Fibroblast of villous mesenchyme (primary cell): ENCODE data around the gene AGBL4. TPM values are rescaled to one million over a fixed set of nuclear protein-coding genes. Genes with fewer than 3 reads are reported as not detected.

Source experiments
- DNase-seq: peaks from one replicate; pipeline ENCODE4 v3.0.0-alpha.2; 2010; ENCODE audit warnings: low read depth
- H3K4me3 ChIP-seq: 2 replicates; pipeline ENCODE4 v1.5.1; 2011; ENCODE audit warnings: low read depth, mild to moderate bottlenecking, low read length
- total RNA-seq: library from RNA; depleted of rRNA; stranded (reverse); fragments of >200 nt; gene quantifications from 2 replicates; pipeline ENCODE4 v1.2.3, GENCODE V29; 2012
- TF ChIP-seq, protein P1 (sequence below): IDR thresholded peaks from 2 replicates; pipeline ENCODE4 v1.5.1; 2012; ENCODE audit warnings: low read depth, mild to moderate bottlenecking, low read length; ENCODE audit not compliant: insufficient read depth

The AGBL4 gene
- total RNA-seq, 1 donor = not detected

DNA sequence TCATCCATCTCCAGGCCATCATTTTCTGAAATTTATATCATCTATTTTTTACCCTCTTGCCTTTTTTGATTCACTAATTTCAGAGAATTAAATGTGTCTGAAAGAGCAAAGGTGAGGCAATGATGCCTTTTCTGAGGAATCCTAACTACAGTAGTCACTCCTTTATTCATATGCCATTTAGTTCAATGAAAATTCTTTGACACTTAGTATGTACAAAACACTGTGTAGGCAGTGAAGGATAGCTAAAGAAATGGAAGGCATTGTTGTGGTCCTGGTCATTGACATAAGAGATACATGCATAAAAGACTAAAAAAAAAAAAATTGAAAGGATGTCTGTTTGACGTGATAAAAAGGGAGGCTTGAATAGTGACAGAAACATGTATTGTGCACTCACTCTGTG lies 1075.2 kb downstream of the AGBL4 start:
- DNase-seq = no peak
- H3K4me3 ChIP-seq = no peak overlapping the region
- TF ChIP-seq, protein P1, sequence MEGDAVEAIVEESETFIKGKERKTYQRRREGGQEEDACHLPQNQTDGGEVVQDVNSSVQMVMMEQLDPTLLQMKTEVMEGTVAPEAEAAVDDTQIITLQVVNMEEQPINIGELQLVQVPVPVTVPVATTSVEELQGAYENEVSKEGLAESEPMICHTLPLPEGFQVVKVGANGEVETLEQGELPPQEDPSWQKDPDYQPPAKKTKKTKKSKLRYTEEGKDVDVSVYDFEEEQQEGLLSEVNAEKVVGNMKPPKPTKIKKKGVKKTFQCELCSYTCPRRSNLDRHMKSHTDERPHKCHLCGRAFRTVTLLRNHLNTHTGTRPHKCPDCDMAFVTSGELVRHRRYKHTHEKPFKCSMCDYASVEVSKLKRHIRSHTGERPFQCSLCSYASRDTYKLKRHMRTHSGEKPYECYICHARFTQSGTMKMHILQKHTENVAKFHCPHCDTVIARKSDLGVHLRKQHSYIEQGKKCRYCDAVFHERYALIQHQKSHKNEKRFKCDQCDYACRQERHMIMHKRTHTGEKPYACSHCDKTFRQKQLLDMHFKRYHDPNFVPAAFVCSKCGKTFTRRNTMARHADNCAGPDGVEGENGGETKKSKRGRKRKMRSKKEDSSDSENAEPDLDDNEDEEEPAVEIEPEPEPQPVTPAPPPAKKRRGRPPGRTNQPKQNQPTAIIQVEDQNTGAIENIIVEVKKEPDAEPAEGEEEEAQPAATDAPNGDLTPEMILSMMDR = no peak

DNA sequence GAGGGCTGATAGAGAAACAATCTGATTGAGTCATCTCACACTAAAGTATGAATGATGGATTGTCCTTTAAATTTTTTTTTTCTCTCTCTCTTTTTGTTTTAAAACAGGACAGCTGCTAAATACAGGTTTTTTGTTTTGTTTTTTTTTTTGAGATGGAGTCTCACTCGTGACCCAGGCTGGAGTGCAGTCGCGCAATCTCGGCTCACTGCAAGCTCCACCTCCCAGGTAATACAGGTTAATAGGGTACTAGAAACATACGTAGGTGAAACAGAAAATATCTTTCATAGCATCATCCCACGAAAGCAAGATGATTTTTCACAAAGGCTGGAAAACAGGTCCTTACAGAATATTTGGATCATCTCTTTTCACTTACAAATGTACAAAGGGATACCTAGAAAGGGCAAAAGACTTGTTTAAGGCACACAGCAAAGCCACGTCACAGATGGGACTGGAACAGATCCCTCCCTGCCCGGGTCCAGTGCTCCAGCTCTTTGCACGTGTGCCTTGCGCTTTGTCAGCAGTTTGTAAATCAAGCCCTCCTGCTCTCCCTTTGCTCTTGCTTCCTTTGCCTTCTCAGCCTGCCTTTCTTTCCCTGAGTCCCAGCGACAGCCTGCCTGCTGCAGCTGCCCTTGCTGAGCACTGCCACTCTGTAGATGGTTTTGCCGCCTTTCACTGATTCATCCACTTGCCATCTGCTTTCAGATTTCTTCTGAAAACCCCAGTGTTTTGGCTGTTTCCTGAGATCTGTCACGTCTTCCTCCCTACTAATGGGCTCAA lies 1075.8 kb downstream of the AGBL4 start:
- DNase-seq = no peak
- TF ChIP-seq, protein P1 = no peak
- H3K4me3 ChIP-seq = no peak overlapping the region

DNA sequence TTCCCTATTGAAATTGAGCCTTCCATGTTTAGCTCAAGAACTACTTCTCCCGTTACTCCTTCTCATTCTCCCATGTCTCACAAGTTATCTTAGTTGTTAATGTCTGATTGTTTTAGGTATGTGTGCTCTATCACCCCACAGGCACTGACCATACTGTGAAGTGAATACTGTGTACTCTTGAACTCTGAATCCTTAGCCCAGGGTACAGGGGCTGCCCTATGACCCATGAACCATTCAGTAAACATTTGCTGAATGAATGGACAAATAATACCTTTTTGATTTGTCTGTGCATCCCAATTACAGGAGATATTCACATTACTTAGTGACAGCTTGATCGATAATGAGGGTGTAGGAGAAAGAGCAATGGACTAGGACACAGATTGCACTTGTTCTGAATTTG lies 1077.7 kb downstream of the AGBL4 start:
- TF ChIP-seq, protein P1 = no peak
- no peak for DNase-seq
- no peak overlapping the region for H3K4me3 ChIP-seq

DNA sequence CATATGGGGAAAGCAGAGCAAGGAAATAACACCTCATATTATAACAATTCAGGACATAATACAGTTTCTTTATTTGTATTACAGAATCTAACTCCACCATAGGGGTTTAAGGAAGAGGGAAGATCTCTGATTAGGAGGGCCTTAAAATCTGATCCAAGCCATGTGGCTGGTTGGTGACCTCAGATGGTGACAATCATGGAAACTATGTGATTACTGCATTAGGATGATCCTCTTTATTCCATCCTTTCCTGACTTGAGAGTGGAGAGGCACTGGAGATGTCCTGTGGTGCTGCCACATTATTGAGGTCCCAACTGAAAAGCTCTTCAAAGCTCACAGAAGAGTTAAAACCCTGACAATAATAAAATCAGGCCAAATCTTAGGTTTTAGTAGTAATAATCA lies 1078.9 kb downstream of the AGBL4 start:
- no peak overlapping the region for H3K4me3 ChIP-seq
- DNase-seq = no peak
- TF ChIP-seq, protein P1 = no peak

DNA sequence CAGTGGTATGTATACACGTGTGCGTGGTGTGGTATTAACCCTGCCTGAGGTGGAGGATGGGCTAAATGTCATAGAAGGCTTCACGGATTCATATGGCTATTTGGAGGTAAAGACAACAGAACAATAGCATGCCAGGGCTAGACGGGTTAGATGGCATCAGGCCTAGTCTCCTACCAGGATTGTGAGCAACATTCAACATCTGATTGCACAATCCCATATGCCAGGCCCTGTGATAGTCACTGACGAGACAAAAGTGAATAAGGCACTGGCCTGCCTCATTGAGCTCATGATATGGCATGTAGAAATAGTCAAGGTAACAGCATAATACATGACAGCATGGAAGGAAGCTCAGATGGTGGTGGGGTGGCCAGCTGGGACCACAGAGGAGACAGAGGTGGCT lies 1079.9 kb downstream of the AGBL4 start:
- TF ChIP-seq, protein P1 = no peak
- DNase-seq = no peak
- H3K4me3 ChIP-seq = no peak overlapping the region

DNA sequence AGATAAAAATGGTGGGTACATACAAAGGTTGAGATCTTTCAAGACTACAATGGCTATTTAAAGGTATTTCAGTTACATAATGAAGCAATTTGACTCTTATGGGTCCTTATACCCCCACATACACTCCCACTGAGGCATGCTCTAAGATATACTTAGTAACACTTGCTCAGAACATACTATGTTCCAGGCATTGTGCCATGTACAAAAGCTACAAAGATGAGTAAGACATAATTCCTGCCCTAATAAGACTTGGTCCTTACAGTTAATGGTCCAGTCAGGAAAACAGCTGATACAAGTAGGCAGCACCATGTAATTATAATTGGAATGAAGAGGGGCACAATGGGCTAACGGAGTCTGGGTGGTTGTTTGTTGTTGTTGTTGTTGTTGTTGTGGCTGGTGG lies 1080.4 kb downstream of the AGBL4 start:
- DNase-seq = no peak
- TF ChIP-seq, protein P1 = no peak
- H3K4me3 ChIP-seq = no peak overlapping the region

DNA sequence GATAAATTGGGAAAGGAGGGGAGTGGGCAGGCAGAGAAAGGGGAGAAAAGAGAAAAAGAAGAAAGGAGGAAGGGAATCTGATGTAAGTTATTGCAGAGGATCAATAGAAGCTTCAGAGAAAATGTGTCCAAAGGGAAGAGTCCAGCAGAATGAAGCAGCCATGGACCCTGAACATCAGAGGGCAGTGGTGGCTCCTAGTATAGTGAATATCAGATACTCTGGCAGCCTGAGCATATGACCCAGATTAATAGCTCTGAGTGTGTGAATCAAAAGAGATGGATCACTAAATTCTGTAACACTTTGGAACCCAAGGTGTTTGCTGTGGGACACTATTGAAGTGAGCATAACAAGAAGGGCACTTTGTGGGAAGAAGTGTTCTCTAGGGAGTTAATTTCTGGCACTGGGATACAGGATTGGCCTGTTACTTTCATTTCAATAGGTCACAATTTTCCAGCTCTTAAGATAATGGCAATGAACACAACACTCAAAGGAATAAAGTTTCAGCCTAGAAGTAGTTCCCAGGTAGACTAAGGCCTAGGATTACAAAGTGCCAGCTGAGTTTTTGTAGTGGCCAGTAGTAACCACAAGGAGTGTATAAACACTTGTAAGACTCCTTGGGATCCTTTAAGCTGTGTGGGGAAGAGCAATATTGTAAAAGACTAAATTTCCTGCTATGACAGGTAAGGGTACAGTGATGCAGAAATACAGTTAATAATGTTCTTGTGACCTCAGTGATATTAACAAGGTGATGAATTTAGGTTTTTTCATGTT lies 1082.6 kb downstream of the AGBL4 start:
- no peak overlapping the region for H3K4me3 ChIP-seq
- TF ChIP-seq, protein P1 = no peak
- DNase-seq = no peak
